Stimulated activated CD8-positive, alpha-beta memory T cell treated with anti-CD3 and anti-CD28 coated beads, Interleukin-2, amount 100 ng/mL, for 1 hour (primary cell): Measurements from ENCODE around the gene ABCC9.

Source experiments
- DNase-seq, 2 donors: peaks; one replicate each; pipeline ENCODE4 v3.0.0-alpha.2; 2020; ENCODE audit warnings: low read depth in 2 of 2

ABCC9 gene

GRCh38 chr12:21940549-21941505 is at the start of gene ABCC9:
Gene ABCC9 (minus strand): TSS chr12:21941426. CDS start chr12:21936674, 4,752 bp downstream.
- DNase-seq = no peak

- no peak for DNase-seq
Measured at GRCh38 chr12:21989819-21990412, 48.7 kb upstream of the ABCC9 start.

DNA sequence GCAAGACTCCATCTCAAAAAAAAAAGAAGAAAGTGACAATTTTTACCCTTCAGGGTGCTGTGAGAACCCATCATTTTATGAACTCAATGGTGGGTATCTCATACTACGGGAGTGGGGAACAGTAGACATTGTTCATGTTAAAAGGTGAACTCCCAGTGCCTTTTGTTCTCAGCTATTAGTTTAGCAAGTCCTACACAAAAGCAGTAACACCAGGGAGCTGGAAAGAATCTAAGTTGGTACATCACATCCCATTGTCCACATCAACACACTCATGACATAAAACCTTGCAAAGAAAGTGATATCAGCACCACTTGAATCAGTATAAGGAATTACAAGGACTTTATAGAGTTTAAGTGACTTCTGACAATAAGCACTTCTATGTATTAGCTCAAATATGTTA is 47.4 kb upstream of the ABCC9 start:
- DNase-seq = no peak

GRCh38 chr12:21987755-21988154 is 46.5 kb upstream of the ABCC9 start:
- no peak for DNase-seq

DNA sequence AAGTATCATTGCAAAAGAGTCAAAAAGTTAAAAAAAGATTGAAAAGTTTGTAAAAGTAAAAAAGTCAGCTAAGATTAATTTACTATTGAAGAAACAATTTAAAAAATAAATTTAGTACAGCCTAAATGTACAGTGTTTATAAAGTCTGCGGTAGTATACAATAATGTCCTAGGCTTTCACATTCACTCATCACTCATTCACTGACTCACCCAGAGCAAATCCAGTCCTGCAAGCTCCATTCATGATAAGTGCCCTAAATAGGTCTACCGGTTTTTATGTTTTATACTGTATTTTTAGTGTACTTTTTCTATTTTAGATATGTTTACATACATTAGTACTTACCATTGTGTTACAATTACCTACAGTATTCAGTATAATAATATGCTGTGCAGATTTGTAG is 43.9 kb upstream of the ABCC9 start:
- DNase-seq = no peak

DNA sequence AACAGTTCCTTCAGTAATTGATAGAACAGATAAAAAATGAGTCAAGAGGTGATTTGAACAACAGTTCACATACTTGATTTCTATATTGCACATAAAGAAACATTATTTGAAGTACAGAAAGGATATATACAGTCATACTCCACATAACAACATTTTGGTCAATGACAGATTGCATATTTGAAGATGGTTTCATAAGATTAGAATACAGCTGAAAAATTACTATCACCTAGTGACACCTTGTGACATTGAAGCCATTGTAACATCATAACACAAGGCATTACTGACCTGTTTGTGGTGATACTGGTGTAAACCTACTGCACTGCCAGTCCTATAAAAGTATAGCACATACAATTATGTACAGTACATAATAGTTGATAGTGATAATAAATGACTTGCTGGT is 43.1 kb upstream of the ABCC9 start:
- no peak for DNase-seq

DNA sequence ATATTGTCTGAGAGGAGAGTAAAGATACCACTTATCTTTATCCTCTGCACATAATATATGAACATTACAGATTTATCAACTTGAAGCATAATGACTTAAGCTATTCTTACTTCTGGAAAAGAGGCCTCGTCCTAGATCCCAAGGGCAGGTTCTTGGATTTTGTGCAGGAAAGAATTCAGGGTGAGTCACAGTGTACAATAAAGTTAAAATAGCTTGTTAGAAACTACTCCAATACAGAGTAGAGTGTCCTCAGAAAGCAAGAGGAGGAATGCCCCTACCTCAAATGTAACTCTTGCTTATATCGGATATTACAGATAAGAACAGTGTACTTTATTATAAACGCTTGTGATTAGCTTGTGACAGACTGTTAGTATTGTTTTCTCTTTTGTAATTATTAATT is 41.9 kb upstream of the ABCC9 start:
- no peak for DNase-seq

GRCh38 chr12:21980544-21980943 is 39.3 kb upstream of the ABCC9 start:
- DNase-seq = no peak

GRCh38 chr12:21975293-21975692 is 34.1 kb upstream of the ABCC9 start:
- no peak for DNase-seq

DNA sequence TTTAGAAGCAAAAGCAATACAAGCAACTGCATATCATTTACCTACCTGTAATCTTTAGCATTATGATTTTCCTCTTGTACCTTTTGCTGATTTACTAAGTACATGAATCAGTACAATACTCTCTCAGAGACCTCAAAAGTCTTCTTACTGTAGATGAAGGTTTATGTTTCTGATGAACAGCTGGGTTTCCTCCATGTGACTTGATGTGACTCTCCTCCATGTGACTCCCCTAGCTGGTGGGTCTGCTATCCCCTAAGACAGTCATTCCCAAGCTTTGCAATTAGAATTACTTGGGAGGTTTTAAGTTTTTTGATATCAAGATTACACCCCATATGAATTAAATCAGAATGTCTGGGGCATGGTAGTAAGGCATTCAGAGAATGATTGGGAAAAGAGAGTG is 32.0 kb upstream of the ABCC9 start:
- DNase-seq = no peak

GRCh38 chr12:21972055-21972454 is 30.8 kb upstream of the ABCC9 start:
- DNase-seq = no peak

GRCh38 chr12:21971344-21971743 is 30.1 kb upstream of the ABCC9 start:
- no peak for DNase-seq

DNA sequence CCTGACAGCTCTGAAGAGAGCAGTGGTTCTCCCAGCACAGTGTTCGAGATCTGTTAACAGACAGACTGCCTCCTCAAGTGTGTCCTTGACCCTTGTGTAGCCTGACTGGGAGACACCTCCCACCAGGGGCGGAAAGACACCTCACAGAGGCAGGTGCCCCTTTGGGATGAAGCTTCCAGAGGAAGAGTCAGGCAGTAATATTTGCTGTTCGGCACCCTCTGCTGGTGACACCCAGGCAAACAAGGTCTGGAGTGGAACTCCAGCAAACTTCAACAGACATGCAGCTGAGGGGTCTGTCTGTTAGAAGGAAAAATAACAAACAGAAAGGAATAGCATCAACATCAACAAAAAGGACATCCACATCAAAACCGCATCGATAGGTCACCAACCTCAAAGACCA is 21.6 kb upstream of the ABCC9 start:
- no peak for DNase-seq

- no peak for DNase-seq
Measured at GRCh38 chr12:21962236-21962635, 21.0 kb upstream of the ABCC9 start.

DNA sequence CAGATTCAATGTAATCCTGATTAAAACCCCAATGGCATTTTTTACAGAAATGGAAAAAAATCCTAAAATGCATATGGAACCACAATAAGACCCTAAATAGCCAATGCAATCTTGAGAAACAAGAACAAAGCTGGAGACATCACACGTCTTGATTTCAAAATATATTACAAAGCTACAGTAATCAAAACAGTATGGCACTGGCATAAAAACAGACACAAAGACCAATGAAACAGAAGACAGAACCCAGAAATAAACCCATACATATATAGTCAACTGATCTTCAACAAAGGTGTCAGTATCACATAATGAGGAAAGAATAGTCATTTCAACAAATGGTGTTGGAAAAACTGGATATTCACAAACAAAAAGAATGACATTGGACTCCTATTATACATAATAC is 9.4 kb upstream of the ABCC9 start:
- DNase-seq = no peak

GRCh38 chr12:21949036-21949435 is 7.8 kb upstream of the ABCC9 start:
- DNase-seq = no peak

- no peak for DNase-seq
Measured at GRCh38 chr12:21946983-21947382, 5.8 kb upstream of the ABCC9 start.

DNA sequence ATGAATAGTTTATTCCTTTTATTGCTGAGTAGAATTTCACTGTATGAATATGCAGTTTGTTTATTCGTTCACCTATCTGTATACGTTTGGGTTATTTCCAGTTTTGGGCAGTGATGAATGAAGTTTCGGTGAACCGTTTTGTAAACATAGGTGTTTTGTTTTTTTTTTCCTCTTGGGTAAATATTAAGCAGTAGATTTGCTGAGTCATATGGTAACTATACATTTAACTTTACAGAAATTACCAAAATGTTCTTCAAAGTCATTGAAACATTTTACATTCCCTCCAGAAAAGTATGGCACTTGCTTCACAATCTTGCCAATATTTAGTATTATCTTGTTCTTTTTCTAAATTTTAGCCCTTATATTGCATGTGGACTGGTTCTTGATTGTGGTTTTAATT is 3.8 kb upstream of the ABCC9 start:
- no peak for DNase-seq

GRCh38 chr12:21942377-21942703 is 1.1 kb upstream of the ABCC9 start:
- no peak for DNase-seq

- no peak for DNase-seq
Measured at GRCh38 chr12:21941506-21942376, 515 bp upstream of the ABCC9 start.

GRCh38 chr12:21939435-21939834 is 1.8 kb downstream of the ABCC9 start:
- DNase-seq = no peak

- no peak for DNase-seq
Measured at GRCh38 chr12:21938879-21939278, 2.3 kb downstream of the ABCC9 start.
